H1 (cell line): ENCODE measurements around the gene ZNF629. TPM values are rescaled to one million over a fixed set of nuclear protein-coding genes. Genes with fewer than 3 reads are reported as not detected.

ENCODE experiments used
- CTBP2 ChIP-seq: IDR thresholded peaks from 2 replicates; pipeline ENCODE4 v1.7.0; 2011; ENCODE audit warnings: borderline replicate concordance, mild to moderate bottlenecking, moderate library complexity, mixed read lengths, low read length; ENCODE audit not compliant: insufficient read depth, insufficient read length
- HDAC2 ChIP-seq, 2 experiments: fragments of 300-600 bp in 1 of 2; sonication (generic) in 1 of 2; IDR thresholded peaks; 2 replicates each; pipeline ENCODE4 v1.6.1; 2011 to 2012; ENCODE audit warnings: low read depth in 2 of 2, low read length in 2 of 2, mild to moderate bottlenecking in 2 of 2, moderate library complexity in 2 of 2, borderline replicate concordance in 1 of 2, inconsistent platforms in 1 of 2
- JUN ChIP-seq: IDR thresholded peaks from 2 replicates; pipeline ENCODE4 v1.6.1; 2011; ENCODE audit warnings: low read depth, mild to moderate bottlenecking, improper control_type of control experiment, low read length
- KDM4A ChIP-seq: IDR thresholded peaks from one replicate; pipeline ENCODE4 v1.7.1; 2012; ENCODE audit warnings: low read depth, mild to moderate bottlenecking, moderate library complexity, low read length, inconsistent platforms; ENCODE audit not compliant: severe bottlenecking
- TAF1 ChIP-seq: IDR thresholded peaks from 2 replicates; pipeline ENCODE4 v1.6.1; 2011; ENCODE audit warnings: mild to moderate bottlenecking, low read depth, low read length
- polyA plus RNA-seq, 7 experiments: library from polyadenylated mRNA; depleted of rRNA in 3 of 7; stranded (reverse) in 5 of 7; unstranded in 2 of 7; fragments of >200 nt in 5 of 7; fragments of 200-250 nt in 2 of 7; gene quantifications; 1 replicate in 5 of 7; 2 replicates in 1 of 7; 4 replicates in 1 of 7; pipeline versions ENCODE4 v1.2.1 to v1.2.3, GENCODE V29; 2011 to 2013; ENCODE audit warnings: missing spikeins in 2 of 7, mixed read lengths in 2 of 7
- total RNA-seq: library from RNA; stranded (reverse); fragmentation: NEBNext Ultra II Directional; extraction: Animal tissue kit (Norgen Biotek cat#: 25700); gene quantifications from 2 replicates; pipeline ENCODE4 v1.2.1, GENCODE V29; 2021

Gene ZNF629
- total and polyA plus RNA-seq, 2 of the 8 experiments (the other 6 are each of a cell fraction or from before 2014, with no cell fraction given) = 11.0 to 19.5 TPM

GRCh38 chr16:30746638-30747175, 40.3 kb downstream of the ZNF629 start (continued):
- TF ChIP-seq TAF1 (no peak), HDAC2 (IDR thresholded peaks at IDR 0.05; ENCODE audit: borderline replicate concordance in 1 of 2, low read depth in 2 of 2, low read length in 2 of 2) (no peak), KDM4A (no peak), JUN (no peak), CTBP2 (no peak)
